GM23338 (cell line): Measurements from ENCODE around the gene GATA5. TPM values are rescaled to one million over a fixed set of nuclear protein-coding genes. Genes with fewer than 3 reads are reported as not detected.

Experiments
- ATAC-seq: fragments of 200-7000 bp; cut with Tn5 transposase; 3 replicates; pipeline ENCODE4 v1.9.1; 2020
- DNase-seq: peaks from one replicate; pipeline ENCODE4 v3.0.0-alpha.2; 2015; ENCODE audit warnings: low spot score
- H2AFZ ChIP-seq: fragments of 200-600 bp; sonication (generic); 2 replicates; pipeline ENCODE4 v1.8.0; 2016; ENCODE audit warnings: antibody characterized with exemption, mild to moderate bottlenecking, moderate library complexity
- H3F3A ChIP-seq: fragments of 200-600 bp; sonication (generic); replicated peaks from 2 replicates; pipeline ENCODE4 v1.8.0; 2017; ENCODE audit warnings: antibody characterized with exemption, mixed run types, low read depth
- H3K27ac ChIP-seq: fragments of 200-600 bp; sonication (generic); 2 replicates; pipeline ENCODE4 v1.6.1; 2016; ENCODE audit warnings: low read depth
- H3K27me3 ChIP-seq: fragments of 200-600 bp; sonication (generic); 2 replicates; pipeline ENCODE4 v1.8.0; 2016; ENCODE audit warnings: mild to moderate bottlenecking, mixed run types, moderate library complexity; ENCODE audit not compliant: insufficient read depth
- H3K36me3 ChIP-seq: fragments of 200-600 bp; sonication (generic); 2 replicates; pipeline ENCODE4 v1.8.0; 2016; ENCODE audit warnings: mild to moderate bottlenecking; ENCODE audit not compliant: insufficient read depth
- H3K4me1 ChIP-seq: fragments of 200-600 bp; sonication (generic); 2 replicates; pipeline ENCODE4 v1.8.0; 2016; ENCODE audit warnings: mild to moderate bottlenecking, moderate library complexity; ENCODE audit not compliant: insufficient read depth
- H3K4me2 ChIP-seq: fragments of 200-600 bp; sonication (generic); 2 replicates; pipeline ENCODE4 v1.7.1; 2017; ENCODE audit warnings: mixed run types
- H3K4me3 ChIP-seq: fragments of 200-600 bp; sonication (generic); 2 replicates; pipeline ENCODE4 v1.6.1; 2016; ENCODE audit warnings: mixed run types
- H3K79me2 ChIP-seq: fragments of 200-600 bp; sonication (generic); replicated peaks from 2 replicates; pipeline ENCODE4 v1.8.0; 2017; ENCODE audit warnings: mild to moderate bottlenecking; ENCODE audit not compliant: insufficient read depth
- H3K9me2 ChIP-seq: fragments of 200-600 bp; sonication (generic); 2 replicates; pipeline ENCODE4 v1.8.0; 2017; ENCODE audit not compliant: insufficient read depth
- H4K20me1 ChIP-seq: fragments of 200-600 bp; sonication (generic); replicated peaks from 2 replicates; pipeline ENCODE4 v1.8.0; 2017; ENCODE audit warnings: mild to moderate bottlenecking; ENCODE audit not compliant: insufficient read depth
- H3K27ac Mint-ChIP-seq: 2 replicates; pipeline ENCODE4 v1.8.0; 2020; ENCODE audit warnings: inconsistent platforms, mild to moderate bottlenecking, moderate library complexity, mixed read lengths
- H3K27me3 Mint-ChIP-seq: 3 replicates; pipeline ENCODE4 v1.8.0; 2022; ENCODE audit warnings: low read depth, mild to moderate bottlenecking, moderate library complexity, mixed read lengths, inconsistent platforms; ENCODE audit not compliant: insufficient read depth, poor library complexity
- H3K36me3 Mint-ChIP-seq: 3 replicates; pipeline ENCODE4 v1.8.0; 2021; ENCODE audit warnings: low read depth, mild to moderate bottlenecking, inconsistent platforms, moderate library complexity, mixed read lengths
- H3K4me1 Mint-ChIP-seq: 3 replicates; pipeline ENCODE4 v1.8.0; 2020; ENCODE audit warnings: mild to moderate bottlenecking, inconsistent platforms, mixed read lengths
- H3K4me3 Mint-ChIP-seq: 3 replicates; pipeline ENCODE4 v1.8.0; 2021; ENCODE audit warnings: moderate library complexity, mild to moderate bottlenecking, inconsistent platforms, mixed read lengths
- H3K9me3 Mint-ChIP-seq: 3 replicates; pipeline ENCODE4 v1.8.0; 2020; ENCODE audit warnings: moderate library complexity, mild to moderate bottlenecking, inconsistent platforms, mixed read lengths
- EZH2 ChIP-seq: fragments of 200-600 bp; sonication (generic); IDR thresholded peaks from one replicate; pipeline ENCODE4 v1.8.0; 2017; ENCODE audit warnings: antibody characterized with exemption, mild to moderate bottlenecking, low read depth; ENCODE audit not compliant: unreplicated experiment
- JUNB ChIP-seq: IDR thresholded peaks from one replicate; pipeline ENCODE4 v1.6.1; 2016; ENCODE audit warnings: antibody characterized with exemption; ENCODE audit not compliant: unreplicated experiment
- STAT1 ChIP-seq: IDR thresholded peaks from one replicate; pipeline ENCODE4 v1.6.1; 2016; ENCODE audit warnings: antibody characterized with exemption; ENCODE audit not compliant: unreplicated experiment
- ZNF114 ChIP-seq: fragments of 250-450 bp; sonication (Bioruptor Pico); IDR thresholded peaks from 2 replicates; pipeline ENCODE4 v1.5.0; 2020; ENCODE audit warnings: mild to moderate bottlenecking, moderate library complexity
- ZNF331 ChIP-seq: fragments of 250-450 bp; sonication (Bioruptor Pico); IDR thresholded peaks from 2 replicates; pipeline ENCODE4 v1.5.0; 2020; ENCODE audit warnings: low read depth, mild to moderate bottlenecking, moderate library complexity
- polyA plus RNA-seq: library from polyadenylated mRNA; unstranded; fragments of >200 nt; fragmentation: Nextera tagmentation; extraction: Ambion mirVana; gene quantifications from 2 replicates; pipeline ENCODE4 v1.2.1, GENCODE V29; 2016
- total RNA-seq: library from RNA; depleted of rRNA; stranded (reverse); fragments of >200 nt; shearing (Covaris generic); gene quantifications from 2 replicates; pipeline ENCODE4 v1.2.3, GENCODE V29; 2014
- TF ChIP-seq, protein P1 (sequence below): fragments of 250-450 bp; sonication (Bioruptor Pico); IDR thresholded peaks from 2 replicates; pipeline ENCODE4 v1.5.0; 2020; ENCODE audit warnings: mild to moderate bottlenecking, moderate library complexity
- TF ChIP-seq, protein P2 (sequence below), 2 experiments: fragments of 200-600 bp in 1 of 2; sonication (generic) in 1 of 2; conservative IDR thresholded peaks; 2 replicates each; pipeline versions ENCODE4 v1.5.1 to v1.6.1; 2016 to 2017; ENCODE audit warnings: antibody characterized with exemption in 2 of 2, low read depth in 2 of 2, mild to moderate bottlenecking in 2 of 2, moderate library complexity in 1 of 2

GATA5 gene
- total and polyA plus RNA-seq, 2 experiments from 2014 or later, result 0.60 to 0.73 TPM

DNA sequence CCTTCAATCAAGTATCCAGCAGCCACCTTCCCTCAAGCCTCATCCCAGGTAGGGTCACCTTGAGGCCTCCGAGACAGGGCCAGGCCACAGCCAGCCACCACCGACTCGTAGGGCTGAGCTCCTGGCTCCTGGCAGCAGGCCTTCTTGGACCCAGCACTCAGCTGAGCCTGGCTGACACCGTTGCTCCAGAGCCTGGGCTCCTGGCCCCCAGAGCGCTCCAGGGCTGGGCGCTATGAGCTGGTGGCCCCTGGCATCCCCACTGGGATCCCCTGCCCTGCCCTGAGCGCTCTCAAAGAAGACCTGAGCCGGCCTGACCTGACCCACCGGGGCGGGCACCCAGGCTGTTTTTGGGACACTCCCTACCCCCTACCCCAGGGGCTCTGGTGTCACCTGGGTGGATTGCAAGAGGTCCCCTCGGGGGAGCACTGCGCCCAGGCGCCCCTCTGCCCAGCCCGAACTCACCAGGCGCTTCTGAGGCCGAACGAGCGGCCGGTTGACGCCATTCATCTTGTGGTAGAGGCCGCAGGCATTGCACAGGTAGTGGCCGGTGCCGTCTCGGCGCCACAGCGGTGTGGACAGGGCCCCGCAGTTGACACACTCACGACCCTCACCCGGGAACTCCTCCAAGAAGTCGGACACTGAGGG is 2.7 kb downstream of the GATA5 start:
- peaks cover 49% of the 10 kb centered on the region for H3K27me3 ChIP-seq
- H3K4me3 Mint-ChIP-seq, result no peak overlapping the region

DNA sequence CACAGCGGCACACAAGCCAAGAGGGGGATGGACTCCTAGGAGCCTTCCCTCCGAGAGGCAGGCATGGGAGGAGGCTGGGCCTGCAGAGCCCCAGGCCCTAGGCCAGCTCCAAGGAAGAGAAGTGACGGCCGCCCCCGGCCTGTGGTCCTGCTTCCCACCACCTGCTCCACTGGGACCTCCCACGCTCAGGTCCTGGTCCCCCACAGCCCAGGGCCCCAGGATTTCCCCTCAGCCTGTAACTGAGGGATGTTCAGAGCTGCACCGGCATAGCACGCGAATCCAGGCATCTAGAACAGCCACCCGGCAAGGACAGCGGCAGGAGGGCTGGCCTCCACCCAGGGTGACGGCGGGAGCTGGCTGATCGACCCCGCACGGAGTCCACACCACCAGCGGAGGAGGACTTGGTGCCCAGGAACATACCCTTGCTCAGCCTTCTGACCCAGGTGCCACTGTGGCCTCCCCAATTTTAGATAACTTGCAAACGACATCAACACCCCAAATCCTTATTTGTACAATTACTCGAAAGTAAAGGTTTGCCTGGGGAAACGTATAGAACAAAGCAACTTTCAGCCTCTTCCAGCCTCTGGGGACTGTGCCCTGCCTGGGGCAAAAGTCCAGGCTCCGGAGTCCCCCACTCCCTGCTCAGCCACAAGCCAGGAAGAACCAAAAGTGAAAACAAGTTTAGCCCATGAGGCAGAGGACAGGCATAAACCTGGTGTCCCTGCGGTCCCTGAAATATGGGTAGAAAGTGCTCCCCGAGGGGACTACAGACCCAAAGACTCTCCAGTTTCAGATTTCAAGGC is 3.5 kb downstream of the GATA5 start:
- Mint-ChIP-seq H3K4me1 (peaks cover 12% of the 10 kb centered on the region), H3K27me3 (peaks cover 46% of the 10 kb centered on the region), H3K4me3 (no peak overlapping the region), H3K27ac (no peak overlapping the region), H3K36me3 (peaks cover 4% of the 10 kb centered on the region; the same call in 1 of the 3 replicates), H3K9me3 (0 out of 3 replicates have a peak, but pooled peaks cover 3% of the 10 kb centered on the region)
- Histone ChIP-seq H4K20me1 (no peaks in the 10 kb centered on the region), H3K9me2 (no peaks in the 10 kb centered on the region), H3K79me2 (no peaks in the 10 kb centered on the region), H3K4me1 (peaks cover 8% of the 10 kb centered on the region), H3K4me3 (no peak overlapping the region), H3K36me3 (no peaks in the 10 kb centered on the region), H3K27me3 (peaks cover 41% of the 10 kb centered on the region), H3K4me2 (no peak overlapping the region), H2AFZ (no peak overlapping the region), H3F3A (0 out of 2 replicates have a peak, but pooled peaks cover 10% of the 10 kb centered on the region), H3K27ac (no peak overlapping the region)
- ATAC-seq (no peak), DNase-seq (no peak)
- TF ChIP-seq ZNF331 (no peak), ZNF114 (no peak), JUNB (no peak), STAT1 (no peak), EZH2 (no peak)
- TF ChIP-seq, protein P1, sequence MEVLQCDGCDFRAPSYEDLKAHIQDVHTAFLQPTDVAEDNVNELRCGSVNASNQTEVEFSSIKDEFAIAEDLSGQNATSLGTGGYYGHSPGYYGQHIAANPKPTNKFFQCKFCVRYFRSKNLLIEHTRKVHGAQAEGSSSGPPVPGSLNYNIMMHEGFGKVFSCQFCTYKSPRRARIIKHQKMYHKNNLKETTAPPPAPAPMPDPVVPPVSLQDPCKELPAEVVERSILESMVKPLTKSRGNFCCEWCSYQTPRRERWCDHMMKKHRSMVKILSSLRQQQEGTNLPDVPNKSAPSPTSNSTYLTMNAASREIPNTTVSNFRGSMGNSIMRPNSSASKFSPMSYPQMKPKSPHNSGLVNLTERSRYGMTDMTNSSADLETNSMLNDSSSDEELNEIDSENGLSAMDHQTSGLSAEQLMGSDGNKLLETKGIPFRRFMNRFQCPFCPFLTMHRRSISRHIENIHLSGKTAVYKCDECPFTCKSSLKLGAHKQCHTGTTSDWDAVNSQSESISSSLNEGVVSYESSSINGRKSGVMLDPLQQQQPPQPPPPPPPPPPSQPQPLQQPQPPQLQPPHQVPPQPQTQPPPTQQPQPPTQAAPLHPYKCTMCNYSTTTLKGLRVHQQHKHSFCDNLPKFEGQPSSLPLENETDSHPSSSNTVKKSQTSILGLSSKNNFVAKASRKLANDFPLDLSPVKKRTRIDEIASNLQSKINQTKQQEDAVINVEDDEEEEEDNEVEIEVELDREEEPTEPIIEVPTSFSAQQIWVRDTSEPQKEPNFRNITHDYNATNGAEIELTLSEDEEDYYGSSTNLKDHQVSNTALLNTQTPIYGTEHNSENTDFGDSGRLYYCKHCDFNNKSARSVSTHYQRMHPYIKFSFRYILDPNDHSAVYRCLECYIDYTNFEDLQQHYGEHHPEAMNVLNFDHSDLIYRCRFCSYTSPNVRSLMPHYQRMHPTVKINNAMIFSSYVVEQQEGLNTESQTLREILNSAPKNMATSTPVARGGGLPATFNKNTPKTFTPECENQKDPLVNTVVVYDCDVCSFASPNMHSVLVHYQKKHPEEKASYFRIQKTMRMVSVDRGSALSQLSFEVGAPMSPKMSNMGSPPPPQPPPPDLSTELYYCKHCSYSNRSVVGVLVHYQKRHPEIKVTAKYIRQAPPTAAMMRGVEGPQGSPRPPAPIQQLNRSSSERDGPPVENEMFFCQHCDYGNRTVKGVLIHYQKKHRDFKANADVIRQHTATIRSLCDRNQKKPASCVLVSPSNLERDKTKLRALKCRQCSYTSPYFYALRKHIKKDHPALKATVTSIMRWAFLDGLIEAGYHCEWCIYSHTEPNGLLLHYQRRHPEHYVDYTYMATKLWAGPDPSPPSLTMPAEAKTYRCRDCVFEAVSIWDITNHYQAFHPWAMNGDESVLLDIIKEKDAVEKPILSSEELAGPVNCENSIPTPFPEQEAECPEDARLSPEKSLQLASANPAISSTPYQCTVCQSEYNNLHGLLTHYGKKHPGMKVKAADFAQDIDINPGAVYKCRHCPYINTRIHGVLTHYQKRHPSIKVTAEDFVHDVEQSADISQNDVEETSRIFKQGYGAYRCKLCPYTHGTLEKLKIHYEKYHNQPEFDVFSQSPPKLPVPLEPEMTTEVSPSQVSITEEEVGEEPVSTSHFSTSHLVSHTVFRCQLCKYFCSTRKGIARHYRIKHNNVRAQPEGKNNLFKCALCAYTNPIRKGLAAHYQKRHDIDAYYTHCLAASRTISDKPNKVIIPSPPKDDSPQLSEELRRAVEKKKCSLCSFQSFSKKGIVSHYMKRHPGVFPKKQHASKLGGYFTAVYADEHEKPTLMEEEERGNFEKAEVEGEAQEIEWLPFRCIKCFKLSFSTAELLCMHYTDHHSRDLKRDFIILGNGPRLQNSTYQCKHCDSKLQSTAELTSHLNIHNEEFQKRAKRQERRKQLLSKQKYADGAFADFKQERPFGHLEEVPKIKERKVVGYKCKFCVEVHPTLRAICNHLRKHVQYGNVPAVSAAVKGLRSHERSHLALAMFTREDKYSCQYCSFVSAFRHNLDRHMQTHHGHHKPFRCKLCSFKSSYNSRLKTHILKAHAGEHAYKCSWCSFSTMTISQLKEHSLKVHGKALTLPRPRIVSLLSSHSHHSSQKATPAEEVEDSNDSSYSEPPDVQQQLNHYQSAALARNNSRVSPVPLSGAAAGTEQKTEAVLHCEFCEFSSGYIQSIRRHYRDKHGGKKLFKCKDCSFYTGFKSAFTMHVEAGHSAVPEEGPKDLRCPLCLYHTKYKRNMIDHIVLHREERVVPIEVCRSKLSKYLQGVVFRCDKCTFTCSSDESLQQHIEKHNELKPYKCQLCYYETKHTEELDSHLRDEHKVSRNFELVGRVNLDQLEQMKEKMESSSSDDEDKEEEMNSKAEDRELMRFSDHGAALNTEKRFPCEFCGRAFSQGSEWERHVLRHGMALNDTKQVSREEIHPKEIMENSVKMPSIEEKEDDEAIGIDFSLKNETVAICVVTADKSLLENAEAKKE (CRISPR knock-in tag), result no peak
- TF ChIP-seq, protein P2, sequence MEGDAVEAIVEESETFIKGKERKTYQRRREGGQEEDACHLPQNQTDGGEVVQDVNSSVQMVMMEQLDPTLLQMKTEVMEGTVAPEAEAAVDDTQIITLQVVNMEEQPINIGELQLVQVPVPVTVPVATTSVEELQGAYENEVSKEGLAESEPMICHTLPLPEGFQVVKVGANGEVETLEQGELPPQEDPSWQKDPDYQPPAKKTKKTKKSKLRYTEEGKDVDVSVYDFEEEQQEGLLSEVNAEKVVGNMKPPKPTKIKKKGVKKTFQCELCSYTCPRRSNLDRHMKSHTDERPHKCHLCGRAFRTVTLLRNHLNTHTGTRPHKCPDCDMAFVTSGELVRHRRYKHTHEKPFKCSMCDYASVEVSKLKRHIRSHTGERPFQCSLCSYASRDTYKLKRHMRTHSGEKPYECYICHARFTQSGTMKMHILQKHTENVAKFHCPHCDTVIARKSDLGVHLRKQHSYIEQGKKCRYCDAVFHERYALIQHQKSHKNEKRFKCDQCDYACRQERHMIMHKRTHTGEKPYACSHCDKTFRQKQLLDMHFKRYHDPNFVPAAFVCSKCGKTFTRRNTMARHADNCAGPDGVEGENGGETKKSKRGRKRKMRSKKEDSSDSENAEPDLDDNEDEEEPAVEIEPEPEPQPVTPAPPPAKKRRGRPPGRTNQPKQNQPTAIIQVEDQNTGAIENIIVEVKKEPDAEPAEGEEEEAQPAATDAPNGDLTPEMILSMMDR (conservative IDR thresholded peaks at IDR 0.05; ENCODE audit: low read depth in 2 of 2), result no peak

More for the DNA sequence above, 2.7 kb downstream of the GATA5 start:
- H3K27me3 Mint-ChIP-seq, result peaks cover 53% of the 10 kb centered on the region
- 0 out of 3 replicates have a peak, but pooled peaks cover 3% of the 10 kb centered on the region for H3K9me3 Mint-ChIP-seq
- TF ChIP-seq, protein P2 (conservative IDR thresholded peaks at IDR 0.05; ENCODE audit: low read depth in 2 of 2), result no peak
- no peaks in the 10 kb centered on the region for H4K20me1 ChIP-seq
- H3K4me3 ChIP-seq, result no peak overlapping the region
- no peaks in the 10 kb centered on the region for H3K9me2 ChIP-seq
- DNase-seq (no peak), ATAC-seq (no peak; the same call in 2 of the 3 replicates)
- no peak overlapping the region for H2AFZ ChIP-seq
- H3F3A ChIP-seq, result 0 out of 2 replicates have a peak, but pooled peaks cover 10% of the 10 kb centered on the region
- H3K36me3 Mint-ChIP-seq, result peaks cover 4% of the 10 kb centered on the region; the same call in 1 of the 3 replicates
- no peaks in the 10 kb centered on the region for H3K36me3 ChIP-seq
- H3K4me2 ChIP-seq, result no peak overlapping the region
- no peak overlapping the region for H3K27ac Mint-ChIP-seq
- H3K4me1 Mint-ChIP-seq, result peaks cover 16% of the 10 kb centered on the region
- no peaks in the 10 kb centered on the region for H3K79me2 ChIP-seq
- peaks cover 8% of the 10 kb centered on the region for H3K4me1 ChIP-seq
- H3K27ac ChIP-seq, result no peak overlapping the region
